ENCODE measurements around the gene FAM168A. TPM values are rescaled to one million over a fixed set of nuclear protein-coding genes. Genes with fewer than 3 reads are reported as not detected.

The FAM168A gene
- total RNA-seq, 1 experiment from 2014 or later, result 21.1 TPM

DNA sequence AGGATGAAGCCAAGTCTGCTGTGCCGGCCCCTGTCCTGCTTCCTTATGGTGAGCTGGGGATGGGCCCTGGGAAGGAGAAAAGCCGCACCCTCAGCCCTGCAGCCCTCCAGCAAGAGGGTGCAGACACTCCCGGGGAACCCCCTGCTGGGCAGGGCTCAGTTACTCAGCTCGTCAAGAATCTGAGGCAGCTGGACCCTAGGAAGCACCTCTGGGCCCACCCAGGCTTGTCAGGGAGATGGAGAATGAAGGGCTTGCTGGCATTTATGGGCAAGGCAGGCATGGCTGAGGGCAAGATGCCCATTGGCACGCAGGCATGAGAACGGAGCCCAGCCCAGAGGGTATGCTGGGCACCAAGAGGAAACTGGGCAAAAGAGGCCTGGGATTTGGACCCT lies 208.8 kb downstream of the FAM168A start:
- no peak overlapping the region for H2AFZ ChIP-seq (ENCODE audit: low read length)
- H3K9me3 ChIP-seq (ENCODE audit: control insufficient read depth, low read depth, low read length), result no peaks in the 10 kb centered on the region
- Mint-ChIP-seq H3K9me3 (no peaks in the 10 kb centered on the region), H3K4me3 (no peak overlapping the region), H3K27me3 (ENCODE audit: low read depth) (no peaks in the 10 kb centered on the region; the same call in 1 of the 2 replicates), H3K4me1 (peaks cover 24 to 37% of the 10 kb centered on the region in 2 experiments), H3K27ac (no peak overlapping the region), H3K36me3 (ENCODE audit: insufficient read depth in 1 of 3, low read depth in 3 of 3) (peaks cover 0 to 2% (median 0%) of the 10 kb centered on the region in 3 experiments; a peak in 2 of 7 replicates)
- WGBS (ENCODE audit: extremely low coverage, insufficient read length, low lambda C conversion rate), result no CpG with 5 or more reads among the region's 6 CpGs
- no peak overlapping the region for H4K8ac ChIP-seq (replicated peaks; ENCODE audit: insufficient read length, low read depth, low read length)
- no peak overlapping the region for H3K18ac ChIP-seq (ENCODE audit: insufficient read length, low read depth, low read length)
- no peaks in the 10 kb centered on the region for H3K4me1 ChIP-seq (ENCODE audit: insufficient read depth, low read length)
- H4K91ac ChIP-seq (ENCODE audit: insufficient read length, low read depth, low read length), result no peak overlapping the region
- H3K79me2 ChIP-seq (ENCODE audit: insufficient read depth, low read length), result no peaks in the 10 kb centered on the region
- H3K4me2 ChIP-seq (ENCODE audit: insufficient read depth, insufficient read length, low read length), result no peak overlapping the region
- TF ChIP-seq, protein P1, sequence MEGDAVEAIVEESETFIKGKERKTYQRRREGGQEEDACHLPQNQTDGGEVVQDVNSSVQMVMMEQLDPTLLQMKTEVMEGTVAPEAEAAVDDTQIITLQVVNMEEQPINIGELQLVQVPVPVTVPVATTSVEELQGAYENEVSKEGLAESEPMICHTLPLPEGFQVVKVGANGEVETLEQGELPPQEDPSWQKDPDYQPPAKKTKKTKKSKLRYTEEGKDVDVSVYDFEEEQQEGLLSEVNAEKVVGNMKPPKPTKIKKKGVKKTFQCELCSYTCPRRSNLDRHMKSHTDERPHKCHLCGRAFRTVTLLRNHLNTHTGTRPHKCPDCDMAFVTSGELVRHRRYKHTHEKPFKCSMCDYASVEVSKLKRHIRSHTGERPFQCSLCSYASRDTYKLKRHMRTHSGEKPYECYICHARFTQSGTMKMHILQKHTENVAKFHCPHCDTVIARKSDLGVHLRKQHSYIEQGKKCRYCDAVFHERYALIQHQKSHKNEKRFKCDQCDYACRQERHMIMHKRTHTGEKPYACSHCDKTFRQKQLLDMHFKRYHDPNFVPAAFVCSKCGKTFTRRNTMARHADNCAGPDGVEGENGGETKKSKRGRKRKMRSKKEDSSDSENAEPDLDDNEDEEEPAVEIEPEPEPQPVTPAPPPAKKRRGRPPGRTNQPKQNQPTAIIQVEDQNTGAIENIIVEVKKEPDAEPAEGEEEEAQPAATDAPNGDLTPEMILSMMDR (conservative IDR thresholded peaks at IDR 0.05), result no peak
- H2BK15ac ChIP-seq (ENCODE audit: low read depth, low read length), result no peak overlapping the region
- no peaks in the 10 kb centered on the region for H3K23me2 ChIP-seq (ENCODE audit: insufficient read length, low read depth, low read length, poor library complexity, severe bottlenecking)
- H3T11ph ChIP-seq (ENCODE audit: low read length), result no peak overlapping the region
- no peak overlapping the region for H2BK5ac ChIP-seq (ENCODE audit: insufficient read length, low read length)
- no peak for DNase-seq
- no peak overlapping the region for H3K9ac ChIP-seq (ENCODE audit: extremely low read depth, insufficient read length, low read length)
- H2BK120ac ChIP-seq (ENCODE audit: low read depth, low read length, poor library complexity, severe bottlenecking), result no peak overlapping the region
- no peak overlapping the region for H3K4ac ChIP-seq (ENCODE audit: low read depth, low read length)
- no peaks in the 10 kb centered on the region for H3K79me1 ChIP-seq (ENCODE audit: insufficient read depth, low read depth, low read length, poor library complexity, severe bottlenecking)
- no peak overlapping the region for H2BK12ac ChIP-seq (ENCODE audit: insufficient read length, low read depth, low read length)
- H2BK20ac ChIP-seq (ENCODE audit: low read depth, low read length, poor library complexity, severe bottlenecking), result no peak overlapping the region
- no peak overlapping the region for H3K14ac ChIP-seq (ENCODE audit: insufficient read depth, low read length)
- H4K20me1 ChIP-seq (ENCODE audit: control insufficient read depth, insufficient read depth, insufficient read length), result no peaks in the 10 kb centered on the region
- H3K56ac ChIP-seq (ENCODE audit: insufficient read length, low read depth, low read length), result no peak overlapping the region
- H4K5ac ChIP-seq (ENCODE audit: insufficient read length, low read depth, low read length), result no peak overlapping the region
- no peaks in the 10 kb centered on the region for H3K27me3 ChIP-seq (ENCODE audit: insufficient read depth, low read length)
- H2AK5ac ChIP-seq (ENCODE audit: insufficient read length, low read length), result no peak overlapping the region
- H3K23ac ChIP-seq (ENCODE audit: insufficient read length, low read depth, low read length), result no peak overlapping the region
- H3K27ac ChIP-seq (ENCODE audit: insufficient read length, low read depth, low read length), result no peak overlapping the region
